HepG2 (cell line): ENCODE data around the gene PLEKHG4B. TPM values are rescaled to one million over a fixed set of nuclear protein-coding genes. Genes with fewer than 3 reads are reported as not detected.

Experiments used
- ATAC-seq: fragments of 200-7000 bp; cut with Tn5 transposase; 3 replicates; pipeline ENCODE4 v1.9.1; 2020; ENCODE audit warnings: mild to moderate bottlenecking, moderate library complexity
- BruUV-seq: library from RNA; stranded (reverse); fragments of 400-500 nt; replicated peaks from 2 replicates; lab custom pipeline; 2021; lab: Mats Ljungman, UMichigan
- CTCF ChIA-PET: fragments of 300-600 bp; formaldehyde crosslinking; extraction: SDS; loops from one replicate; lab custom pipeline; 2021; ENCODE audit warnings: low total read pairs, inconsistent platforms, low intra/inter-chr PET ratio; lab: Yijun Ruan, JAX
- POLR2A ChIA-PET: fragments of 350-600 bp; sonication (Branson Sonifier 250); formaldehyde crosslinking; loops from one replicate; lab custom pipeline; 2020; ENCODE audit warnings: antibody characterized with exemption, inconsistent platforms; lab: Yijun Ruan, JAX
- DNase-seq: peaks from one replicate; pipeline ENCODE4 v3.0.0-alpha.2; 2015; ENCODE audit warnings: low spot score
- FAIRE-seq: peaks from 3 replicates; lab custom pipeline; 2011; peaks lifted over from hg19 to GRCh38; lab: Jason Lieb, UNC
- H2AFZ ChIP-seq: one replicate; pipeline ENCODE4 v1.6.1; 2011; ENCODE audit warnings: low read length, inconsistent platforms
- H3K27ac ChIP-seq: fragments of 300-600 bp; 3 replicates; pipeline ENCODE4 v1.8.0; 2011; ENCODE audit warnings: mixed run types, mild to moderate bottlenecking, mixed read lengths, low read length, inconsistent platforms; ENCODE audit not compliant: insufficient read depth; ENCODE audit errors: extremely low read length
- H3K27me3 ChIP-seq, 2 experiments: fragments of 200-600 bp in 1 of 2; 2 replicates in 1 of 2; 3 replicates in 1 of 2; pipeline versions ENCODE4 v1.6.0 to v1.8.0; 2011; ENCODE audit warnings: low read length in 2 of 2, mild to moderate bottlenecking in 2 of 2, moderate library complexity in 2 of 2, inconsistent platforms in 1 of 2; ENCODE audit not compliant: insufficient read depth in 2 of 2, control insufficient read depth in 1 of 2
- H3K36me3 ChIP-seq, 2 experiments: fragments of 200-600 bp in 1 of 2; replicated peaks in 1 of 2; 2 replicates in 1 of 2; 3 replicates in 1 of 2; pipeline versions ENCODE4 v1.5.1 to v1.8.0; 2011; ENCODE audit warnings: low read length in 2 of 2, inconsistent platforms in 1 of 2; ENCODE audit not compliant: insufficient read depth in 2 of 2, control insufficient read depth in 1 of 2
- H3K4me1 ChIP-seq: 2 replicates; pipeline ENCODE4 v1.5.1; 2012; ENCODE audit warnings: low read length, inconsistent platforms; ENCODE audit not compliant: insufficient read depth
- H3K4me2 ChIP-seq: 2 replicates; pipeline ENCODE4 v1.6.0; 2011; ENCODE audit warnings: low read depth, low read length, inconsistent platforms
- H3K4me3 ChIP-seq, 3 experiments: fragments of 200-600 bp in 1 of 3; sonication (generic), shearing (Covaris generic) in 1 of 3; replicated peaks in 1 of 3; 2 replicates each; pipeline ENCODE4 v1.5.1; 2011 to 2016; ENCODE audit warnings: low read length in 3 of 3, inconsistent platforms in 2 of 3, low read depth in 2 of 3, mild to moderate bottlenecking in 2 of 3, control low read depth in 1 of 3, mixed read lengths in 1 of 3; ENCODE audit not compliant: insufficient read depth in 1 of 3
- H3K79me2 ChIP-seq: one replicate; pipeline ENCODE4 v1.6.1; 2011; ENCODE audit warnings: low read length, inconsistent platforms; ENCODE audit not compliant: insufficient read depth
- H3K9ac ChIP-seq: 2 replicates; pipeline ENCODE4 v1.6.0; 2011; ENCODE audit warnings: mild to moderate bottlenecking, low read depth, low read length, inconsistent platforms; ENCODE audit not compliant: insufficient read depth
- H3K9me3 ChIP-seq: 2 replicates; pipeline ENCODE4 v1.5.1; 2012; ENCODE audit warnings: mild to moderate bottlenecking, low read length
- H4K20me1 ChIP-seq: 2 replicates; pipeline ENCODE4 v1.6.0; 2011; ENCODE audit warnings: inconsistent platforms, mild to moderate bottlenecking, low read length, moderate library complexity; ENCODE audit not compliant: insufficient read depth
- CC2D1A ChIP-seq: sonication (generic); formaldehyde crosslinking; IDR thresholded peaks from 2 replicates; pipeline ENCODE4 v1.8.1; 2023; ENCODE audit warnings: mild to moderate bottlenecking, missing genetic modification reagents
- ETV5 ChIP-seq: IDR thresholded peaks from 2 replicates; pipeline ENCODE4 v1.6.1; 2018; ENCODE audit warnings: missing biosample characterization, missing genetic modification reagents, inconsistent platforms, borderline replicate concordance
- FOXP4 ChIP-seq: sonication (generic); formaldehyde crosslinking; IDR thresholded peaks from 2 replicates; pipeline ENCODE4 v1.4.0; 2020; ENCODE audit warnings: missing genetic modification reagents
- FUBP1 ChIP-seq: sonication (generic); formaldehyde crosslinking; IDR thresholded peaks from 2 replicates; pipeline ENCODE4 v1.5.1; 2020; ENCODE audit warnings: missing genetic modification reagents, mild to moderate bottlenecking, borderline replicate concordance
- HDAC1 ChIP-seq: sonication (generic); formaldehyde crosslinking; IDR thresholded peaks from 2 replicates; pipeline ENCODE4 v1.5.1; 2020; ENCODE audit warnings: mild to moderate bottlenecking, missing genetic modification reagents
- HNF4A ChIP-seq: sonication (generic); formaldehyde crosslinking; IDR thresholded peaks from 2 replicates; pipeline ENCODE4 v1.4.0; 2020; ENCODE audit warnings: missing genetic modification reagents
- IRF9 ChIP-seq: sonication (generic); formaldehyde crosslinking; IDR thresholded peaks from 2 replicates; pipeline ENCODE4 v1.8.0; 2022; ENCODE audit warnings: missing genetic modification reagents, mild to moderate bottlenecking, borderline replicate concordance
- MXD3 ChIP-seq: IDR thresholded peaks from 2 replicates; pipeline ENCODE4 v1.6.1; 2016; ENCODE audit warnings: mild to moderate bottlenecking, missing biosample characterization, missing genetic modification reagents
- NR2F1 ChIP-seq, 2 experiments: fragments of 450-650 bp in 1 of 2; formaldehyde crosslinking in 1 of 2; IDR thresholded peaks; 2 replicates each; pipeline versions ENCODE4 v1.5.0 to v1.6.1; 2016 to 2020; ENCODE audit warnings: mild to moderate bottlenecking in 1 of 2, missing compliant biosample characterization in 1 of 2, missing genetic modification reagents in 1 of 2, moderate library complexity in 1 of 2
- PBX2 ChIP-seq: IDR thresholded peaks from 2 replicates; pipeline ENCODE4 v1.6.1; 2016; ENCODE audit warnings: control low read depth
- REL ChIP-seq: sonication (generic); formaldehyde crosslinking; conservative IDR thresholded peaks from 2 replicates; pipeline ENCODE4 v1.8.0; 2022; ENCODE audit warnings: mild to moderate bottlenecking, missing genetic modification reagents, moderate library complexity
- TEAD3 ChIP-seq: optimal IDR thresholded peaks from 2 replicates; pipeline ENCODE3; 2016; ENCODE audit warnings: borderline replicate concordance
- TMF1 ChIP-seq: sonication (generic); formaldehyde crosslinking; IDR thresholded peaks from 2 replicates; pipeline ENCODE4 v1.8.1; 2022; ENCODE audit warnings: low read depth, missing genetic modification reagents
- ZNF20 ChIP-seq: sonication (generic); formaldehyde crosslinking; IDR thresholded peaks from 2 replicates; pipeline ENCODE4 v1.4.0; 2020; ENCODE audit warnings: mild to moderate bottlenecking, moderate library complexity, missing genetic modification reagents
- ZNF615 ChIP-seq: sonication (generic); formaldehyde crosslinking; IDR thresholded peaks from 2 replicates; pipeline ENCODE4 v1.5.0; 2020; ENCODE audit warnings: mild to moderate bottlenecking, missing genetic modification reagents, borderline replicate concordance
- ZNF772 ChIP-seq: sonication (generic); formaldehyde crosslinking; IDR thresholded peaks from 2 replicates; pipeline ENCODE4 v1.5.0; 2020; ENCODE audit warnings: mild to moderate bottlenecking, missing genetic modification reagents
- ZNF792 ChIP-seq: IDR thresholded peaks from 2 replicates; pipeline ENCODE4 v1.6.1; 2016
- WGBS: methylation state at CpG from one replicate; pipeline ENCODE4 v1.1.6; 2017; ENCODE audit warnings: low lambda C conversion rate; 5-methylcytosine and 5-hydroxymethylcytosine counted together
- in situ Hi-C: cut with HindIII; loops from 2 replicates; pipeline ENCODE4 v1.10.0; 2017; ENCODE audit warnings: low pct_unique_long_range_greater_than_20kb; ENCODE audit not compliant: extremely low pct_ligation_motif_present
- intact Hi-C: fragments of 100-400 bp; cut with micrococcal nuclease; formaldehyde crosslinking; loops from one replicate; pipeline ENCODE4 v1.10.0; 2022; ENCODE audit not compliant: unreplicated experiment
- polyA plus RNA-seq, 8 experiments: library from polyadenylated mRNA; depleted of rRNA in 3 of 8; stranded (reverse) in 7 of 8; unstranded in 1 of 8; fragments of >200 nt; fragmentation: Illumina TruSeq in 4 of 8; extraction: Trizol in 4 of 8; gene quantifications; 2 replicates each; pipeline versions ENCODE4 v1.2.1 to v1.2.3, GENCODE V29; 2011 to 2016; ENCODE audit warnings: low read depth in 4 of 8, missing spikeins in 1 of 8, mixed read lengths in 1 of 8; ENCODE audit not compliant: insufficient read depth in 1 of 8
- total RNA-seq, 5 experiments: library from RNA; depleted of rRNA; stranded (reverse); fragments of >200 nt; fragmentation: Illumina TruSeq; extraction: Trizol; gene quantifications; 2 replicates each; pipeline ENCODE4 v1.2.3, GENCODE V29; 2016; ENCODE audit warnings: low read depth in 1 of 5

The PLEKHG4B gene
- total and polyA plus RNA-seq, 2 of the 13 experiments (the other 11 are each of a cell fraction or from before 2014, with no cell fraction given): 0.09 TPM; not detected in 1

GRCh38 chr5:194102-194501 lies 102.1 kb downstream of the PLEKHG4B start:
- Histone ChIP-seq H3K27ac (no peak overlapping the region), H3K4me1 (peaks cover 13% of the 10 kb centered on the region), H3K9ac (no peak overlapping the region), H2AFZ (no peak overlapping the region), H3K9me3 (no peaks in the 10 kb centered on the region), H3K4me3 (no peak overlapping the region), H3K27me3 (no peaks in the 10 kb centered on the region), H4K20me1 (no peaks in the 10 kb centered on the region), H3K36me3 (0 out of 5 replicates have a peak, but pooled peaks cover 0 to 3% of the 10 kb centered on the region in 2 experiments), H3K4me2 (no peak overlapping the region), H3K79me2 (no peaks in the 10 kb centered on the region)
- POLR2A ChIA-PET: no interaction called here
- CTCF ChIA-PET: no interaction called here
- DNase-seq (no peak), FAIRE-seq (no peak), ATAC-seq (no peak)
- intact Hi-C loops (no loop called here), in situ Hi-C loops (no loop called here)
- BruUV-seq: no TSS peak
- 80% methylated on average over 15 of the region's 15 CpGs for WGBS
- TF ChIP-seq REL (CRISPR knock-in tag) (no peak), ZNF792 (CRISPR knock-in tag) (no peak), ZNF772 (CRISPR knock-in tag) (no peak), IRF9 (CRISPR knock-in tag) (no peak), FUBP1 (CRISPR knock-in tag) (no peak), FOXP4 (CRISPR knock-in tag) (no peak), ZNF20 (CRISPR knock-in tag) (no peak), HNF4A (CRISPR knock-in tag) (no peak), TEAD3 (CRISPR knock-in tag) (no peak), ZNF615 (CRISPR knock-in tag) (no peak), NR2F1 (CRISPR knock-in tag; IDR thresholded peaks at IDR 0.05) (no peak), MXD3 (CRISPR knock-in tag) (no peak), TMF1 (CRISPR knock-in tag) (no peak), CC2D1A (CRISPR knock-in tag) (no peak), PBX2 (CRISPR knock-in tag) (no peak), HDAC1 (CRISPR knock-in tag) (no peak), ETV5 (no peak)
